Measurements from ENCODE around the gene PPP1R3G.
"Not testable (repeated sequence)": the region's sequence is repeated elsewhere in the genome, so short reads cannot be mapped to it uniquely, and the experiment has no call there.

PPP1R3G gene

DNA sequence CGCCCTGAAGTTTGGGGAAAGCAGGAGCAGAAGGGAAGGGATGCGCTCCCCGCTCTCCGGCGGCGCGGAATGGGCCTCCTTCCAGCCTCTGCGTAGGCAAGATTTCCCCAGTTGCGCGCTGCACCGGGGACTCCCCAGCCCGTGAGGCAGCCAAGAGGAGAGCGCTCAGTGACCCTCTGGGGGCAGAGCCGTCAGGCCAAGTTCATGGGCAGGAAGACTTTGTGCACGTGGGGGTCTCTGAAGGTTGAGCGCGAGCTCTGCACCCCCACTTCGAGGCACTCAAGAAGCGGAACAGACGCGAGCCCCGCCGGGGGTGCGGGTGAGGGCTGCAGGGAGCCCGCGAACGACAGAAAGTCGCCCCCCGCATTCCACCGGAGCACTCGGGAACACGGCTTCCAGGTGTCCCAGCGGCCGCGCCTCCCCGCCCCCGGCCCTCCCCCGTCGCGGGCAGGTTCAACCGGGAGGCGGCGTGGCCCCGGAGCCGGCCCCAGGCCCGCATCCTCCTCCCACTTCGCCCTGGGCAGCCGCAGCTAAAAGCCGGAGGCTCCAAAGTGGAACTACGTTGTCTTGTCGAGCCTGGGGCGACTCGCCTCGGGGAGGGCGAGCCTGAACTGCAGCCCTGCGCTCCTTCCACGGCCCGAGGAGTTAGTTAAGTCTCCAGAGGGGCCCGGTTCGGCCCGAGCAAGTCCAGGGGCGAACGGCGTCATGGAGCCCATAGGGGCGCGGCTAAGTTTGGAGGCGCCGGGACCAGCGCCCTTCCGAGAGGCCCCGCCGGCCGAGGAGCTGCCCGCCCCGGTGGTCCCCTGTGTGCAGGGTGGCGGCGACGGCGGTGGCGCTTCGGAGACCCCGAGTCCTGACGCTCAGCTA, at the start of gene PPP1R3G:
TSS of gene PPP1R3G (plus strand) at position 561 of the 867 bp plus-strand sequence. CDS start at position 706, 145 bp downstream.
- no peak for DNase-seq

DNA sequence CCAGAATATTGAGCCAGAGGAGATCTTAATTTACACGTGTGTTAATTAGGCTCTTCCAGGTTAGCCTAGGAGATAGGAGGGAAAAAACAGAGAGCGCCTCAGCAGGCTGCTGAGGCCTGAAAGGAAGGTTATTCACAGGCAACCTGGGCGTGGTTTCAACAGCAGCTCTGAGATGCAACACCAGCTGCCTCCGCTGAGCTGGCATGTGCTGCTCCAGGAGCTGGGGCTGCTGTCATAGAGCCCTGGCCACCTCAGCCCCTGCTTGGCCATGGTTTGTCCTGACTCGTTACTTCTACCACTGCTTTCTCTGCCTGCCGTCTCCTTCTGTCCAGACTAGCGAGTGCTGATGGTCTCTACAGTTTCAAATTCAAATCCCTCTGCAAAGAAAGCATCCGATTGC, 48.9 kb upstream of the PPP1R3G start:
- DNase-seq: peak; percentile 69

DNA sequence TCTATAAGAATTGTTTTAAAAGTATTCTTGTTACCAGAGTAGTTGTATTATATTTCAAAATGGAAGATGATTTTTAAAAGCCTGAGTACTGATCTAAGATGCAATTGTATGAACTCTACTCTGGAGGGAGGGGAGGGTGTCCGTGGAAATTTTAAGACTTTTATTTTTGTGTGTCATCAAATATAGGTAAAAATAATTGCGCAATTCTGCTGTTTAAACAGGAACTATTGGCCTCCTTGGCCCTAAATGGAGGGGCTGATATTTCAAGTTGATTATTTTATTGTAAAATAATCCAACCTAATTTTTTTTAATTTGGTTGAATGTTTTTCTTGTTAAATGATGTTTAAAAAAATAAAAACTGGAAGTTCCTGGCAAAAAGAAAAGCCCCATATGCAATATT, 43.2 kb upstream of the PPP1R3G start:
- DNase-seq: no peak

DNA sequence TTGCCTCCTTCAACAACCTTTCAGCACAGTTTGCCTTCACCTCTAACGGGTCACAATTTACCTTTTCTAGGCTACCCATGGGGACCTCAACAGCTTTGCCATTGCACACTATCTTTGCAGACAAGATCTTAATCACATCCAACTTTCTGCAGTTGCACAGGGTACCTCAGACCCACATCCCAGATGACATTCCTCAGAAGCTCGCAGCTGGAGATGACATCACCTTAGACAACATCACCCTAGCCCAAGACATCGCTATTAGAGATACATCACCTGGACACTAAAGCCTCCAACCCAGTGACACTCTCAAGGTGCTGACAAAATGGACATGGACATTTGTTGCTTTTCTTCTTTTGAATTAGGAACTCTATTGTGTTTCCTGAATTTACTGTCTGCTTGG, 42.7 kb upstream of the PPP1R3G start:
- DNase-seq: no peak

DNA sequence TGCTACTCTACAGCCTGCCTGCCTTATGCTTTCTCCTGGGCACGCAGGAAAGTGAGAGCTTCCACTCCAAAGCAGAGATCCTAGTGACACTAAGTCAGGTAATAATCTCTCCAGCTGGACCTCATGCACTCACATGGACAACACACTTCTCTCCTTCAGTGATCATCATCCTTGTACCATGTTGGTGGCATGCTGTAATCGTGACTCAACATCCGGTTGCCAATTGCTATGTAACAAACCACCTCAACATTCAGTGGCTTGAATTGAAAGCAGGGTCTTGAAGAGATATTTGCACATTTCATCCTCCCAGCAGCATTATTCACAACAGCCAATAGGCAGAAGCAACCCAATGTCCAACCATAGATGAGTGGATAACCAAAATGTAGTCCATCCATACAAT, 40.3 kb upstream of the PPP1R3G start:
- no peak for DNase-seq

DNA sequence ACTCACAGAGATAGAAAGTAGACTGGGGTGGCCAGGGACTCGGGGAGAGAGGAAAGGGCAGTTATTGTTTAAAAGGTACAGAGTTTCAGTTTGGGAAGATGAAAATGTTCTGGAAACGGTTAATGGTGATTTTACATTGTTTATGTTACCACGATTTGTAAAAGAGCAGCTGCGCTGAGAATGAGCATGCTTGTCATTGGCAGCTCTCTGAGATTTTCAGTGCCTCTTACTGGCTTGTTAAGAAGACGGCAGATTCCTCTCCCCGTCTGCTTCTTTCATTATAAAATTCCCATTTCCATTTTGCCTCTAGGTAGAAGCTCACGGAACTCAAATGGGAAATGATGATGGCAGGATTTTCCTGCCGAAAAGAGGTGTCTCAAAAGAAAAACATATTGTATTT, 39.7 kb upstream of the PPP1R3G start:
- no peak for DNase-seq

DNA sequence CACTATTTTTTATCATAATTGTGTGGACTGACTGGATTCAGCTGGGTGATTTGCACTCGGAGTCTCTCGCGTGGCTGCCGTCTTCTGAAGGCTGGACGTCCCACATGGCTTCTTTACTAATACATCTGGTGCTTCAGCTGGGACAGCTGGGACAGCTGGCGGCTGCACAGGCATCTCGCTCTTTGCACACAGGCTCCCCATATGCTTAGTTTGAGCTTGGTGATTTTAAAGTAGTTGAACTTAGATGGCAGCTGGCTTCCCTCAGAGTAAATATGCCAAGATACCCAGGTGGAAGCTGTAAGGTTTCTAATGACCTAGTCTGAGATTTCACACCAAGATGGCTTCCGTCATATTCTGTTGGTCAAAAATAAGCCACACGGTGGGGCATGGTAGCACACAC, 38.7 kb upstream of the PPP1R3G start:
- no peak for DNase-seq

DNA sequence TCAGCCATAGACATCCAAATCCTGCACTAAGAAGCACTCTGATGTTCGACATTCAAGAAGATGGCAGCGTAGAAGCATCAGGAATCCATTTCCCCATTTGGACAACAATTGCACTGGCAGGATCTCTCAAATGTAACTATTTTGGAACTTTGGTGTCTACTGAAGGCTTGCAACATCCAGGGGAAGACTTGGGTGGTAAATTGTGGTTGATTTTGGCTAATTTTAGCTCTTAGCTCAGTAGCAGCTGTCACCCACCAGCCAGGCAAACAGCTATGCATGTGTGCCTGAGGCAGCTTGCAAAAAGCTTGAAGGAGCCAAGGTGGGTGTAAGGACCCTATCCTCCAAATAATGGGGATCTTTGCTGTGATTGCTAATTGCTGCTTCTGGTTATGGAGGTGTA, 35.1 kb upstream of the PPP1R3G start:
- DNase-seq: no peak

DNA sequence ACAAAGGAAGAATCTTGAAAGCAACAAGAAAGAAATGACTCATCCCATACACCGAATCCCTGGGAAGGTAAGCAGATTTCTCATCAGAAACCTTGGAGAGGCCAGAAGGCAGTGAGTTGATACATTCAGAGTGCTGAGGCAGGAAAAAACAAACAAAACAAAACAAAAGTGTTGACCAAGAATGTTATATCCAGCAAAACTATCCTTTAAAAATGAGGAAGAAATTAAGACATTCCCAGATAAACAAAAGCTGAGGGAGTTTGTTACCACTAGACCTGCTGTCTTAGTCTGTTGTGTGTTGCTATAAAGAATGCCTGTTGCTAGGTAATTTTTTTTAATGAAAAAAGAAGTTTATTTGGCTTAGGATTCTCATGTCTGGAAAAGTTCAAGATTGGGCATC, 33.7 kb upstream of the PPP1R3G start:
- no peak for DNase-seq

DNA sequence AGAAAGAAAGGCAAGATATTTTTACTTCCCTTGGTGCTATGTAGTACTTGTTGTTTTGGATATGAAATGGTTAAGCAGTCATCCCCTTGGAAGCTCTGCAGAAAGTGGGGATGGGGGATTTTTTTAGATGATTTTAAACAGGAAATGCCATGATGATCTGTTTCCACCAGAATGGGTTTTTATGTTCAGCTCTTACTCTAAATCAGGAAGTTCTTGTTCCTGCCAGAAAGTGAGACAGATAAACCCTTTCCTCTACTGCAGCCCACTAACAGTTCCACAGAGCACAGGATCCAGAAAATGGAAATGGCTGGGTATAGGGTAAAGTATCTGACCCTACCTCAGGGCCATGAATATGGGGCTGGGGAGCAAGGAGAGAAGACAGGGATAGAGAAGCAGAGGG, 32.1 kb upstream of the PPP1R3G start:
- DNase-seq: no peak

DNA sequence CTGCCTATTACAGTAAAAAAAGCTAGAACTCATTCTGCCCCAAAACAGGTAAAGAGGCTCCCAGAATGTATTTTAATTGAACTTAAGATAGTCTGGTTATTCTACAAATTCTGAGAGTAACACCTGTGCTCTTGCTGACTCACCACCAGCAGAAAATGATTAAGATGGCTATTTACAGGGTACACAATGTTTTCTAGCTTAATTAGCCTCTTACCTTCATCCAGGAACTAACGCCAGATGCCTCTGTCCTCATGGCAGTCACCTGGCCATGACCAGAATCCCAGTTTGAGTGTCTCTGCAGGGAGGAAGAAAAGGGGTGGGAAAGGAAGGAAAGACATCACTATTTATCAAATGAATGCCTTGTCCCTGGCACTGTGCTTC, 31.3 kb upstream of the PPP1R3G start:
- no peak for DNase-seq

DNA sequence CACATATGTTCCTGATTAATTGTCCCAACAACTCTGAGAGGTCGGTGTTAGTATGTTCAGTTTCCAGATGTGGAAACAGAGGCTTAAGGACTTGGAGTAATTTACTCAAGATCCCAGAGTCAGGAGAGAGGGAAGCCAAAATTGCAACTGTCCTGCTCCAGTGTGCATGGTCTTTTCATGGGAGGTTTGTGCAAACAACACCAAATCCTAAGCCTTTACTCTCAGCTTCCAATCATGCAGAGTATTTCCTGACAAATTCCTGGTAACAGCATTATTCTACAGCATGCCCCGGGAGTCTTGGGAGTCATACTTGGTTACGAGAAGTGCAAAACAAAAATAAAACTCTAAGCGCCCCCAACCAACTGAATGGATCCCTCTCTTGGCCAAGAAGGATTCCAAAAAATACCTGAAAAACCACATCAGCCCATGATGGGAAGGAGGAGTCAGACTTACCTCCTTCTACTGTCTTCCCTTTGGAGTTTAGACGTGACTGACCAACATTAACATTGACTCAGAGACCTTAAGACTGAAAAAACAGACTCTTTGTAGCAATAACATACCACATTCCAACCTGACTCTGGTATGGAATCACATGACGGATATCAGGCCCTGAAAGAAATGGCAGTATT, 30.8 kb upstream of the PPP1R3G start:
- DNase-seq: no peak

DNA sequence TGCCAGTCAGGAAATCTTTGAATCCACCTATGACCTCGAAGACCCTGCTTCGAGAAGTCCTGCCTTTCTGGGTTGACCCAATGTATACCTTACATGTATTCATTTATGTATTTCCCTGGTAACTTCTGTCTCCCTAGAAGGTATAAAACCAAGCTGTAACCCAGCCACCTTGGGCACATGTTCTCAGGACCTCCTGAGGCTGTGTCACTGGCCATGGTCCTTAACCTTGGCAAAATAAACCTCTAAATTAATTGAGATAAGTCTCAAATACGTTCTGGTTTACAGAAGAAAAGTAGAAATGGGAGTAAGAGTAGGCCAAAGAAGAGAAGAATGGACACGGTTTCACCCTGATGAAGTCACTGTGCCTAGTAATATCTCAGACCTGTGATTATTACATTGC, 30.0 kb upstream of the PPP1R3G start:
- no peak for DNase-seq

DNA sequence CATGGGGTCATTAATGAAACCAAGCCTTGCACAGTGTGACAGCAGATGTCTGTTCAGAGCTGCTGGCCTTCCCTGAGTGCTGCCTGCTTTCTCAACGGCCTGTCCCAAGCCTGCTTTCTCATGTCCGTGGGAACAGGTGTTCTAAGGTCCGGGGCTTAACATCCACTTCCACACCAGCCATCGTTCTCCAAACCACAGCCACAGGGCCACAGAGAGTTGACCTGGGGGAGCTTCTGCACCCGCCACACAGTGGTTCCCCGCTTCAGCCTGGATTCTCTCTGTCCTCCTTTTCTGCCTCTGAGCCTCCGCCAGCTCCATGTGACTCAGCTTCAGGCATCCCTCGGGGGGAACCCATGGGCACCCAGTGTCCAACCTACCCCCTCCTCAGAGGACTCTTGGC, 26.9 kb upstream of the PPP1R3G start:
- DNase-seq: no peak

DNA sequence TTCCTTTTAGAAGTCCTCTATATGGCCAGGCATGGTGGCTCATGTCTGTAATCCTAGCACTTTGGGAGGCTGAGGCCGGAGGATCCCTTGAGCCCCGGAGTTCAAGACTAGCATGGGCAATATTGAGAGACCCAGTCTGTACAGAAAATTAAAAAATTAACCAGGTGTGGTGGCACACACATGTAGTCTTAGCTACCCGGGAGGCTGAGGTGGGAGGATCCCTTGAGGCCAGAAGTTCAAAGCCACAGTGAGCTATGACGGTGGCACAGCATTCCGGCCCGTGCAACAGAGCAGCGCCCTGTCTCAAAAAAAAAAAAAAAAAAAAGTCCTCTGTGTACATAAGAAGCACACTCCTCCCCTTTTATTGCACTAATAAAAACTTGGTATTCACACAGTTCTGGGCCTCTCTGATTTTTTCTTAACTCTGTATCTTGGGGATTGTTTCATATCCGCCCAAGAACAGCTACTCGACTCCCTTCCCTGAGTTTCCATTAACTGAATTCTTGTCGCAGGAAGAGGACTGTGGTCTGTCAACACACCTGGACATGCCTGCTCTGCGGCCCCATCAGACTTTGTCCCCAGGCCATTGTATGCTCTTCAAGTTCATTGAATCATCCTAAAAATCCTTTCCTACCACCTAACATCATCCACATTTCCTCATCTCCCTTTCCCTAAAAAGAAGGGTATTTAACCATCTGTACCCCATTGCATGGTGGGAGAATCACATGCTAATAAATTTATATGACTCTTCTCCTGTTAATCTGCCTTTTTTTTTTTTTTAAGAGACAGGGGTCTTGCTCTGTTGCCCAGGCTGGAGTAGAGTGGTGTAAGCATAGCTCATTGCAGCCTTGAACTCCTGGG, 25.9 kb upstream of the PPP1R3G start:
- no peak for DNase-seq

DNA sequence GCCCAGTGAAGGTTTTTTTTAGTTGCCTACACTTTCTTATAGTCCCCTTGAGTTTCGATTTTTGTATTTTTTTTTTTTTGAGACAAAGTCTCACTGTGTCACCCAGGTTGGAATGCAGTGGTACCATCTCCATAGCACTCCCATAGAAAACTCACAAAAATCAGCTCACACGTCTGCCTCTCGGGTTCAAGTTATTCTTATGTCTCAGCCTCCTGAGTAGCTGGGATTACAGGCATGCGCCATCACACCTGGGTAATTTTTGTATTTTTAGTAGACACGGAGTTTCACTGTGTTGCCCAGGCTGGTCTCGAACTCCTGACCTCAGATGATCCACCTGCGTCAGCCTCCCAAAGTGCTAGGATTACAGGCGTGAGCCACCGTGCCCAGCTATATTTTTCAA, 24.7 kb upstream of the PPP1R3G start:
- DNase-seq: not testable (repeated sequence)

DNA sequence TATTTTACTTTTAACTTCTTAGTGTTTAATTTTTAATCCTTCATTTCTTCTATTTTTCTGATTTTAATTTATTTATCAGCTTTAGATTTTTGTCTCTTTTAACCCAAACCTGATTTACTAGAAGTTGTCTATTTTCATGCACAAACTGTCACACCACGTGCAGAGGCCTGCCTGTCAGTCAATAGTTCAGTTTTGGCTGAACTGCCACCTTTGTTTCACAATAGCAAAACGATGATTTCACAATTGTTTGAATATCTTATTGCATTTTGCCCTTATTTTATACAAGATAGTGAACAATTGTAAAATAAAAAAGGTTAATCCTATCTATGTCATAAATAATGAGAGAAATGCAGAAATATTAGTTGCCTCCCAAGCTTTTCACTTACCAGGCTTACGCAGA, 24.0 kb upstream of the PPP1R3G start:
- no peak for DNase-seq

DNA sequence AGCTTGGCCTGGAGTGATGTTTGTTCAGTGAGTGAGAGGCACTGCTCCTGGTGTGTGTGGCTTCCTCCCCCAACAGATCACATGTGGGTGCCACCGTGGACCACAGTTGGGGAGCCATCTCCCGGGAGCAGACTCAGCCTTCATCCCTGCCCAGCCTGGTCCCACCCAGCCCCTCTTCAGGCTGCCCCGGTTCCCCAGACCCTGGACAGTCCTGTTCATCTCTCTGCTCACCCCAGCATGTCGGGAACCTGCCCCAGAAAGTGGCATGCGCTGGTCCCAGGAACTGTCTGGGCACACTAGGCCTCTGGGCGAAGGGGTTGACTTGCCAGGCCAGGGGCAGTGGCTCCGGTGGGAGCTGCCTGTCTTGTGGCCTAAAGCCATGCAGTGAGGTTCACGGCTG, 21.5 kb upstream of the PPP1R3G start:
- DNase-seq: no peak

DNA sequence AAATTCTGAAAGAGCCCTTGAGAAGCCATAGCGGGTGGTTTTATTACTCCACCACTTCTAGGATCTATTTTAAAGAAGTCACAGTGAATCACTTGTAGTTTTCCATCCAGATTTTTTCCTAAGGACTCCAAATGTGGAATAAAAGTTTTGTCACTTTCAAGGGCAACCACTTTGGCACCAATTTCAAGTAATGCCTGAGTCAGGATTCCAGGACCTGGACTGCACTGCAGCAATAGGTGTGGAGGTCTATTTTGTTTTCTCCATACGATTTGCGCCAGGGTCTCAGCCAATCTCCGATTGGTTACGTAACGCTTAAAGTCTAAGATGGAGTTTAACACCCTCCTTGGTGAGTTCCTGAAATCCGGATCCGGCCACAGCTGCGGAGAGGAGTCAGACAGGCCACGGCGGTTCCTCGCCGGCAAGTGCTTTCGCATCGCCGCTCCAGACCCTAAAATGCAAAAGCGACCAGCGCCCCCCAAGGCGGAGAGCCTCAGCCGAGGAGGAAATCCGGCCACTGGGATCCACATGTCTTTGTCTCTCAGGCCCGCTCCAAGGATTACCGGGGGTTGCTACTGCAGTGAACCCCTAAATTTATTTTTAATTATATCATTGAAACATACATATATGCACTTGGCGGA, 18.6 kb upstream of the PPP1R3G start:
- no peak for DNase-seq

DNA sequence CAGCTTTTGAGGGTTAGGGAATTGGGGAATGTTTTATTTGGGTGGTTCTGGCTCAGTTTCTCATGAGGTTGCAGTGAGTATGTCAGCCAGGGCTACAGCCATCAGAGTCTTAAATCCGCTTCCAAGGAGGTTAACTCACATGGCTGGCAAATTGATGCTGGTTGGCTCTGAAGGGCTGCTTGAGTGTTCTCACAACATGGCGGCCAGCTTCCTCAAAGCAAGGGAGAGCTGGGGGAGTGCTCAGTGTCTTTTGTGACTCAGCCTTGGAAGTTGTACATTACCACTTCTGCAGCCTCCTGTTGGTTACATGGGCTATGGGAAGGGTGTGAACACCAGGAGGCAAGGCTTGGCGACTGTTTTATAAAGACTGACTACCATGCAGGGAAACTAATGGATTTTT, 17.8 kb upstream of the PPP1R3G start:
- DNase-seq: no peak

DNA sequence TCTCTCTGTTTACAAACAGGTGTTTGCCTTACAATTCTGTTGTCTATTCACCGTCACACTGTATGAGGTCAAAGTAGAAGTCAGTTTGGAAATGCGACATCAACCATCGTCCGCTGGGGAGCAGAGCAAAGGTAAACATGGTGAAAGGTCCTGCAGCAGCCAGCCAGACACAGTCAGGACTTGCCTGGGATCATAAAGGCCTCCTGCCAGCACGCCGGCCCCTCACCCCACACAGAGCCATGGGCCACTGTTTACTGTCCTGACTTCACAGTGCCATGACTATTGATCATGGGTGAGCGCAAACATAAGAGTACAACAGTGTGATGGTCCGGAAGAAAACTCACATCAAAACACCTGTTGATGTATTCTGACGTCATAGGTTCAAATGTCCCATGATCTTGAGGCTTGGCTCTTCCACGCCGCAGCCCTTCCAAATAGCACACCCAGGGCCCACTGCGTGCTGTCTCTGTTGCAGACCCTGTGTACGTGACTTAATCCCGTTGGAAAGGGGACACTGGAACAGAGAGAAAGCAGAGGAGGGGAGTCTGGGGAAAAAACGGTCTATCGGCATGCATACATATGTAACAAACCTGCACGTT, 16.9 kb upstream of the PPP1R3G start:
- DNase-seq: no peak

DNA sequence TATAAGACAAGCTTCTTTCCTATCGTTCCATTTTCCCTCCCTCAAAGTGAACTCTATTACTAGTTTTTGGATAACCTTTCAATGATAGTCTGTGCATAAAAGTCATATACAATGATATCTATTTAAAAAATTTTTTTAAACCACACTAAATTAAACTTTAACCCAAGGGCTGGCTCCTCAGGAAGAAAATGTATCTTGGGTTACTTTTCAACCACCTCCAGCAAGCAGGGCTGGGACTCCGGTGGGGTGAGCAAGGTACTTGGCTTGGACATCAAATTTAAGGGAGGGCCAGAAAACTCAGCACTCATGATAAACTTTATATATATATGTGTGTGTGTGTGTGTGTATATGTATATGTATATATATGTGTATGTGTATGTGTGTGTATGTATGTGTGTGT, 13.9 kb upstream of the PPP1R3G start:
- no peak for DNase-seq

DNA sequence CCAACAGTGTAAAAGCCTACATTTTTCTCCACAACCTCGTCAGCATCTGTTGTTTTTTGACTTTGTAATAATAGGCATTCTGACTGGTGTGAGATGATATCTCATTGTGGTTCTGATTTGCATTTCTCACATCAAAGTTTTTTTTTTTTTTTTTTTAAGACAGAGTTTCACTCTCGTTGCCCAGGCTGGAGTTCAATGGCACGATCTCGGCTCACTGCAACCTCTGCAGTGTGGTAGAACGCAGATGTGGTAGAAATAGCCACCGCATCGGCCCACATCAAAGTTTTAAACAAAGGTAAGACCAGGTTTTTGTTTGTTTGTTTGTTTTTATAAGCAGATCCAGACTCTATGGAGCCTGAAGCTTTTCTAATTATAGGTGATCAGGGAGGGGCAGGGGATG, 12.7 kb upstream of the PPP1R3G start:
- no peak for DNase-seq
